K562 (cell line): ENCODE measurements around the gene ZFPM1. TPM values are rescaled to one million over a fixed set of nuclear protein-coding genes. Genes with fewer than 3 reads are reported as not detected.

ENCODE experiments used
- BCL6 ChIP-seq: fragments of 250-450 bp; sonication (Bioruptor Pico); IDR thresholded peaks from 2 replicates; pipeline ENCODE4 v1.4.0; 2020
- CBX2 ChIP-seq: fragments of 200-600 bp; sonication (generic); IDR thresholded peaks from one replicate; pipeline ENCODE4 v1.6.1; 2012; ENCODE audit warnings: mild to moderate bottlenecking, low read length, inconsistent platforms; ENCODE audit not compliant: insufficient read depth, poor library complexity, severe bottlenecking
- FOXA3 ChIP-seq, 2 experiments: fragments of 450-650 bp in 1 of 2; sonication (generic) in 1 of 2; formaldehyde crosslinking; IDR thresholded peaks in 1 of 2; conservative IDR thresholded peaks in 1 of 2; 2 replicates each; pipeline versions ENCODE4 v1.4.0 to v1.8.0; 2020 to 2022; ENCODE audit warnings: mild to moderate bottlenecking in 2 of 2, missing genetic modification reagents in 1 of 2
- SMC3 ChIP-seq: conservative IDR thresholded peaks from 2 replicates; pipeline ENCODE4 v1.6.1; 2011; ENCODE audit warnings: low read depth, low read length, improper control_type of control experiment; ENCODE audit not compliant: insufficient read depth
- ZNF23 ChIP-seq: fragments of 250-450 bp; sonication (Bioruptor Pico); IDR thresholded peaks from 2 replicates; pipeline ENCODE4 v1.4.0; 2020; ENCODE audit warnings: mild to moderate bottlenecking
- ZNF347 ChIP-seq: fragments of 450-650 bp; formaldehyde crosslinking; IDR thresholded peaks from 2 replicates; pipeline ENCODE4 v1.4.0; 2020; ENCODE audit warnings: low read depth, mild to moderate bottlenecking, moderate library complexity
- polyA plus RNA-seq, 8 experiments: library from polyadenylated mRNA; depleted of rRNA in 4 of 8; stranded (reverse) in 5 of 8; unstranded in 3 of 8; fragments of >200 nt; fragmentation: Nextera tagmentation in 2 of 8; fragmentation: Illumina TruSeq in 1 of 8; extraction: Ambion mirVana in 2 of 8; extraction: Trizol in 1 of 8; gene quantifications; 2 replicates each; pipeline versions ENCODE4 v1.2.1 to v1.2.3, GENCODE V29; 2011 to 2014; ENCODE audit warnings: inconsistent platforms in 1 of 8, missing spikeins in 1 of 8
- total RNA-seq, 7 experiments: library from RNA; depleted of rRNA in 6 of 7; stranded (reverse); fragments of >200 nt in 6 of 7; fragmentation: Illumina TruSeq in 2 of 7; extraction: Trizol in 2 of 7; gene quantifications; 2 replicates each; pipeline versions ENCODE4 v1.2.1 to v1.2.3, GENCODE V29; 2011 to 2021; ENCODE audit warnings: low replicate concordance in 1 of 7
- TF ChIP-seq, protein P1 (sequence below), 2 experiments: fragments of 450-650 bp; IDR thresholded peaks; 2 replicates each; pipeline ENCODE4 v1.6.1; 2016; ENCODE audit warnings: mild to moderate bottlenecking in 2 of 2, borderline replicate concordance in 1 of 2, low read depth in 1 of 2, moderate library complexity in 1 of 2
- TF ChIP-seq, protein P2 (sequence below): fragments of 250-450 bp; sonication (Bioruptor Pico); IDR thresholded peaks from 2 replicates; pipeline ENCODE4 v1.5.0; 2021; ENCODE audit warnings: mild to moderate bottlenecking, borderline replicate concordance

The ZFPM1 gene
- total and polyA plus RNA-seq, 9 of the 15 experiments (the other 6 are each of a cell fraction or from before 2014, with no cell fraction given) = 0.03 to 35.9 (median 1.4) TPM

DNA sequence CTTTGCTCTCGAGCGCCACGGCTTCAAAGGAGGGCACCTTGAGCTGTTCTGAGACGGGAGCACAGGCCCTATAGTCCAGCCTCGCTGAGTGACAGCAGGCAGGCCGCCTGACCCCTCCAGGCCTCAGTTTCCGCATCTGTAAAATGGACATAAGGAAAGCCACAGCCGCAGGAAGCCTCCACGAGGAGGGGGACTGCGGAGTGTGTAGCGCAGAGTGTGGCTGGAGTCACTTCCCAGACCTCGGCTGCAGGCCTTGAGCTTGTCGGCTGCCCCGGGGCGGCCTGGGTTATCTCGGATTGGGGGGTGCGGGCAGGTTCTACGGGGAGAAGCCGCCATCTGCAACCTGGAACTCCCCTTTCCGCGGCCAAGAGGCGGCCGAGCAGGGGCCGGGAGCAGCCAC, 40.8 kb downstream of the ZFPM1 start (continued):
- TF ChIP-seq, protein P1, sequence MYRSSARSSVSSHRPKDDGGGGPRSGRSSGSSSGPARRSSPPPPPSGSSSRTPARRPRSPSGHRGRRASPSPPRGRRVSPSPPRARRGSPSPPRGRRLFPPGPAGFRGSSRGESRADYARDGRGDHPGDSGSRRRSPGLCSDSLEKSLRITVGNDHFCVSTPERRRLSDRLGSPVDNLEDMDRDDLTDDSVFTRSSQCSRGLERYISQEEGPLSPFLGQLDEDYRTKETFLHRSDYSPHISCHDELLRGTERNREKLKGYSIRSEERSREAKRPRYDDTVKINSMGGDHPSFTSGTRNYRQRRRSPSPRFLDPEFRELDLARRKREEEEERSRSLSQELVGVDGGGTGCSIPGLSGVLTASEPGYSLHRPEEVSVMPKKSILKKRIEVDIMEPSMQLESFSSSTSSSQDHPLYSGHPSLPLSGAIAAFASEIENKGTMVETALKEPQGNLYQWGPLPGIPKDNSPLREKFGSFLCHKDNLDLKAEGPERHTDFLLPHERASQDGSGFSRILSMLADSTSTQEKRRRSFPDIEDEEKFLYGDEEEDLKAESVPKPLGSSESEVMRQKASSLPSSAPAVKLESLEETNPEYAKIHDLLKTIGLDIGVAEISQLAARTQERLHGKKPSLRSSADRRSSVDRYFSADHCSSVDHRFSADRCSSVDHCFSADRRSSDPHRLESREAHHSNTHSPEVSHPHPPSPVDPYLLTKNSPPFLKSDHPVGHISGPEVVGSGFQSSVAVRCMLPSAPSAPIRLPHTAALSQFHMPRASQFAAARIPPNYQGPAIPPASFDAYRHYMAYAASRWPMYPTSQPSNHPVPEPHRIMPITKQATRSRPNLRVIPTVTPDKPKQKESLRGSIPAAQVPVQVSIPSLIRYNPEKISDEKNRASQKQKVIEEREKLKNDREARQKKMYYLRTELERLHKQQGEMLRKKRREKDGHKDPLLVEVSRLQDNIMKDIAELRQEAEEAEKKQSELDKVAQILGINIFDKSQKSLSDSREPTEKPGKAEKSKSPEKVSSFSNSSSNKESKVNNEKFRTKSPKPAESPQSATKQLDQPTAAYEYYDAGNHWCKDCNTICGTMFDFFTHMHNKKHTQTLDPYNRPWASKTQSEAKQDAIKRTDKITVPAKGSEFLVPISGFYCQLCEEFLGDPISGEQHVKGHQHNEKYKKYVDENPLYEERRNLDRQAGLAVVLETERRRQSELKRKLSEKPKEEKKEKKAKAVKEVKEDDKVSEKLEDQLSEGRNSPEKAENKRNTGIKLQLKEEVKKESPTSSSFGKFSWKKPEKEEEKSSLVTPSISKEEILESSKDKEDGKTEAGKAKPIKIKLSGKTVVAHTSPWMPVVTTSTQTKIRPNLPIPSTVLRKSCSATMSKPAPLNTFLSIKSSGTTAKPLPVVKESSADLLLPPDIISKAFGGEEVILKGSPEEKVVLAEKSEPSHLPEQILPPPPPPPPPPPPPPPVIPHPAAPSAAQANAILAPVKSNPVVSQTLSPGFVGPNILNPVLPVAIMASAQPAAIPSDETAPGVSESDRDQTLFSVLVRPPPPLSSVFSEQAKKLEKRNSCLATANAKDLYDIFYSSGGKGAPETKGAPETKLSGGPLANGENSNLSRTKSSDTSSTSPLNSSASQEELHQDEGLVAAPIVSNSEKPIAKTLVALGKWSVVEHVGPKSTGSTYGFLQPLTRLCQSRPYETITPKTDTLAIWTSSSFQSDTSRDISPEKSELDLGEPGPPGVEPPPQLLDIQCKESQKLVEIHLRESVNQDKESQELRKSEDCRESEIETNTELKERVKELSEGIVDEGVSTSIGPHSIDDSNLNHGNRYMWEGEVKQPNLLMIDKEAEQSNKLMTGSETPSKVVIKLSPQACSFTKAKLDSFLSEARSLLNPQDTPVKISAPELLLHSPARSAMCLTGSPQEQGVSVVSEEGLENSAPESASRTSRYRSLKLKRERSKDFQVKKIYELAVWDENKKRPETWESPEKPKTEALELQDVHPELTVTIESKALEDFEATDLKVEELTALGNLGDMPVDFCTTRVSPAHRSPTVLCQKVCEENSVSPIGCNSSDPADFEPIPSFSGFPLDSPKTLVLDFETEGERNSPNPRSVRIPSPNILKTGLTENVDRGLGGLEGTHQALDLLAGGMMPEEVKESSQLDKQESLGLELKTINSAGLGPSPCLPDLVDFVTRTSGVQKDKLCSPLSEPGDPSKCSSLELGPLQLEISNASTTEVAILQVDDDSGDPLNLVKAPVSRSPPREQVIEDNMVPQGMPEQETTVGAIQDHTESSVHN (IDR thresholded peaks at IDR 0.05; ENCODE audit: borderline replicate concordance in 1 of 2, low read depth in 1 of 2) = no peak
- TF ChIP-seq ZNF23 (CRISPR knock-in tag) (no peak), FOXA3 (CRISPR knock-in tag; conservative IDR thresholded peaks at IDR 0.05 in 1 of 2, IDR thresholded peaks at IDR 0.05 in 1 of 2) (no peak), BCL6 (CRISPR knock-in tag) (no peak), SMC3 (no peak), ZNF347 (CRISPR knock-in tag) (no peak), CBX2 (no peak)
- TF ChIP-seq, protein P2, sequence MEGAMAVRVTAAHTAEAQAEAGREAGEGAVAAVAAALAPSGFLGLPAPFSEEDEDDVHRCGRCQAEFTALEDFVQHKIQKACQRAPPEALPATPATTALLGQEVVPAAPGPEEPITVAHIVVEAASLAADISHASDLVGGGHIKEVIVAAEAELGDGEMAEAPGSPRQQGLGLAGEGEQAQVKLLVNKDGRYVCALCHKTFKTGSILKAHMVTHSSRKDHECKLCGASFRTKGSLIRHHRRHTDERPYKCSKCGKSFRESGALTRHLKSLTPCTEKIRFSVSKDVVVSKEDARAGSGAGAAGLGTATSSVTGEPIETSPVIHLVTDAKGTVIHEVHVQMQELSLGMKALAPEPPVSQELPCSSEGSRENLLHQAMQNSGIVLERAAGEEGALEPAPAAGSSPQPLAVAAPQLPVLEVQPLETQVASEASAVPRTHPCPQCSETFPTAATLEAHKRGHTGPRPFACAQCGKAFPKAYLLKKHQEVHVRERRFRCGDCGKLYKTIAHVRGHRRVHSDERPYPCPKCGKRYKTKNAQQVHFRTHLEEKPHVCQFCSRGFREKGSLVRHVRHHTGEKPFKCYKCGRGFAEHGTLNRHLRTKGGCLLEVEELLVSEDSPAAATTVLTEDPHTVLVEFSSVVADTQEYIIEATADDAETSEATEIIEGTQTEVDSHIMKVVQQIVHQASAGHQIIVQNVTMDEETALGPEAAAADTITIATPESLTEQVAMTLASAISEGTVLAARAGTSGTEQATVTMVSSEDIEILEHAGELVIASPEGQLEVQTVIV (CRISPR knock-in tag) = no peak
